Neural progenitor cell (in vitro differentiated cells): ENCODE results near the gene ANXA11. TPM values are rescaled to one million over a fixed set of nuclear protein-coding genes. Genes with fewer than 3 reads are reported as not detected.

Experiments used
- DNase-seq: peaks from one replicate; pipeline ENCODE4 v3.0.0-alpha.2; 2016; ENCODE audit warnings: low spot score
- H2AFZ ChIP-seq: fragments of 200-600 bp; sonication (generic); replicated peaks from 2 replicates; pipeline ENCODE4 v1.6.1; 2016; ENCODE audit warnings: antibody characterized with exemption
- H3F3A ChIP-seq: fragments of 200-600 bp; sonication (generic); 2 replicates; pipeline ENCODE4 v1.6.1; 2016; ENCODE audit warnings: antibody characterized with exemption, low read depth
- H3K27ac ChIP-seq: fragments of 200-600 bp; sonication (generic); 2 replicates; pipeline ENCODE4 v1.5.1; 2016; ENCODE audit warnings: mild to moderate bottlenecking
- H3K27me3 ChIP-seq: fragments of 200-600 bp; sonication (generic); 2 replicates; pipeline ENCODE4 v1.6.1; 2016; ENCODE audit warnings: mild to moderate bottlenecking, moderate library complexity
- H3K36me3 ChIP-seq: fragments of 200-600 bp; sonication (generic); 2 replicates; pipeline ENCODE4 v1.5.1; 2016
- H3K4me1 ChIP-seq: fragments of 200-600 bp; sonication (generic); 2 replicates; pipeline ENCODE4 v1.6.1; 2016; ENCODE audit warnings: mixed run types
- H3K4me2 ChIP-seq: fragments of 200-600 bp; sonication (generic); 2 replicates; pipeline ENCODE4 v1.6.1; 2016
- H3K4me3 ChIP-seq: fragments of 200-600 bp; sonication (generic); 2 replicates; pipeline ENCODE4 v1.5.1; 2016
- H3K79me2 ChIP-seq: fragments of 200-600 bp; sonication (generic); 2 replicates; pipeline ENCODE4 v1.6.1; 2016; ENCODE audit warnings: low read depth
- H3K9ac ChIP-seq: fragments of 200-600 bp; sonication (generic); 2 replicates; pipeline ENCODE4 v1.6.1; 2016
- H3K9me3 ChIP-seq: fragments of 200-600 bp; sonication (generic); 2 replicates; pipeline ENCODE4 v1.5.1; 2016; ENCODE audit warnings: low read depth
- H4K20me1 ChIP-seq: fragments of 200-600 bp; sonication (generic); 2 replicates; pipeline ENCODE4 v1.6.1; 2016; ENCODE audit warnings: low read depth
- H3K27ac Mint-ChIP-seq: 3 replicates; pipeline ENCODE4 v1.8.0; 2021; ENCODE audit warnings: mixed read lengths
- H3K27me3 Mint-ChIP-seq: 2 replicates; pipeline ENCODE4 v1.8.0; 2022; ENCODE audit warnings: low read depth, mild to moderate bottlenecking, inconsistent platforms, moderate library complexity, mixed read lengths; ENCODE audit not compliant: insufficient read depth
- H3K36me3 Mint-ChIP-seq: 3 replicates; pipeline ENCODE4 v1.8.0; 2021; ENCODE audit warnings: mixed read lengths
- H3K4me1 Mint-ChIP-seq: 3 replicates; pipeline ENCODE4 v1.8.0; 2021; ENCODE audit warnings: mixed read lengths
- H3K4me3 Mint-ChIP-seq: 3 replicates; pipeline ENCODE4 v1.8.0; 2021; ENCODE audit warnings: mild to moderate bottlenecking, moderate library complexity, mixed read lengths
- H3K9me3 Mint-ChIP-seq: 3 replicates; pipeline ENCODE4 v1.8.0; 2020; ENCODE audit warnings: mixed read lengths
- EZH2 ChIP-seq: fragments of 200-600 bp; sonication (generic); IDR thresholded peaks from 2 replicates; pipeline ENCODE4 v1.6.1; 2017; ENCODE audit warnings: antibody characterized with exemption, mild to moderate bottlenecking, moderate library complexity
- EZH2phosphoT487 ChIP-seq: fragments of 200-600 bp; sonication (generic); IDR thresholded peaks from 2 replicates; pipeline ENCODE4 v1.6.1; 2017; ENCODE audit warnings: antibody characterized with exemption
- total RNA-seq: library from RNA; depleted of rRNA; stranded (reverse); fragments of >200 nt; gene quantifications from 2 replicates; pipeline ENCODE4 v1.2.3, GENCODE V29; 2015; ENCODE audit warnings: low replicate concordance
- TF ChIP-seq, protein P1 (sequence below): fragments of 200-600 bp; sonication (generic); IDR thresholded peaks from 2 replicates; pipeline ENCODE4 v1.5.1; 2017; ENCODE audit warnings: antibody characterized with exemption, mild to moderate bottlenecking

Gene ANXA11
- total RNA-seq, 1 donor from 2014 or later, result 2.7 TPM

DNA sequence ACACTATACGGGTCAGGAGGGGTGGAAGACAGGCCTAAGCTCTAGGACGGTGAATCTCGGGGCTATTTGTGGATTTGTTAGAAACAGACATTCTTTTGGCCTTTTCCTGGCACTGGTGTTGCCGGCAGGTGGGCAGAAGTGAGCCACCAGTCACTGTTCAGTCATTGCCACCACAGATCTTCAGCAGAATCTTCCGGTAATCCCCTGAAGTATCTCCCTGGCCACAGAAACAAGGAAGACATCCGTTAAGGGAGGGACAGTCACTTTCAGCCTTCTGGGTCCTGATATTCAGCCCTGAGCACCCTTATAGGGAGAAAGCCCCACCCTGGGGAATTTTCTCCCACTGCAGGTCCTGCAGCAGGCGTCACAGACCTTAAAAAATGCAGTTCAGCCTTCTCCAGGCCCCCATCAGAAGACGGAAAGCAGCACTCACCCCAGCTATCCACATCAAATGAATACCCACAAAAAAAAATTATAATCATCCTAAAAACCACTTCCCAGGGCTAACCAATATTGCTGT lies 49.6 kb downstream of the ANXA11 start:
- peaks cover 20% of the 10 kb centered on the region for H3K4me1 Mint-ChIP-seq
- no peaks in the 10 kb centered on the region for H3K36me3 ChIP-seq
- H2AFZ ChIP-seq, result no peak overlapping the region
- H3K4me1 ChIP-seq, result no peaks in the 10 kb centered on the region
- H3K27ac Mint-ChIP-seq, result no peak overlapping the region
- no peak overlapping the region for H3K4me3 Mint-ChIP-seq
- no peaks in the 10 kb centered on the region for H3K9me3 ChIP-seq
- H3K27me3 Mint-ChIP-seq, result peaks cover 4% of the 10 kb centered on the region
- H3K79me2 ChIP-seq, result no peaks in the 10 kb centered on the region
- no peaks in the 10 kb centered on the region for H4K20me1 ChIP-seq
- H3K4me3 ChIP-seq, result no peak overlapping the region
- no peaks in the 10 kb centered on the region for H3K36me3 Mint-ChIP-seq
- H3K27me3 ChIP-seq, result no peaks in the 10 kb centered on the region
- no peak overlapping the region for H3K4me2 ChIP-seq
- no peaks in the 10 kb centered on the region for H3K9me3 Mint-ChIP-seq
- H3K9ac ChIP-seq, result no peak overlapping the region
- no peaks in the 10 kb centered on the region for H3F3A ChIP-seq
- H3K27ac ChIP-seq, result no peak overlapping the region
- TF ChIP-seq, protein P1, sequence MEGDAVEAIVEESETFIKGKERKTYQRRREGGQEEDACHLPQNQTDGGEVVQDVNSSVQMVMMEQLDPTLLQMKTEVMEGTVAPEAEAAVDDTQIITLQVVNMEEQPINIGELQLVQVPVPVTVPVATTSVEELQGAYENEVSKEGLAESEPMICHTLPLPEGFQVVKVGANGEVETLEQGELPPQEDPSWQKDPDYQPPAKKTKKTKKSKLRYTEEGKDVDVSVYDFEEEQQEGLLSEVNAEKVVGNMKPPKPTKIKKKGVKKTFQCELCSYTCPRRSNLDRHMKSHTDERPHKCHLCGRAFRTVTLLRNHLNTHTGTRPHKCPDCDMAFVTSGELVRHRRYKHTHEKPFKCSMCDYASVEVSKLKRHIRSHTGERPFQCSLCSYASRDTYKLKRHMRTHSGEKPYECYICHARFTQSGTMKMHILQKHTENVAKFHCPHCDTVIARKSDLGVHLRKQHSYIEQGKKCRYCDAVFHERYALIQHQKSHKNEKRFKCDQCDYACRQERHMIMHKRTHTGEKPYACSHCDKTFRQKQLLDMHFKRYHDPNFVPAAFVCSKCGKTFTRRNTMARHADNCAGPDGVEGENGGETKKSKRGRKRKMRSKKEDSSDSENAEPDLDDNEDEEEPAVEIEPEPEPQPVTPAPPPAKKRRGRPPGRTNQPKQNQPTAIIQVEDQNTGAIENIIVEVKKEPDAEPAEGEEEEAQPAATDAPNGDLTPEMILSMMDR, result no peak
- TF ChIP-seq EZH2 (no peak), EZH2phosphoT487 (no peak)
- no peak for DNase-seq

DNA sequence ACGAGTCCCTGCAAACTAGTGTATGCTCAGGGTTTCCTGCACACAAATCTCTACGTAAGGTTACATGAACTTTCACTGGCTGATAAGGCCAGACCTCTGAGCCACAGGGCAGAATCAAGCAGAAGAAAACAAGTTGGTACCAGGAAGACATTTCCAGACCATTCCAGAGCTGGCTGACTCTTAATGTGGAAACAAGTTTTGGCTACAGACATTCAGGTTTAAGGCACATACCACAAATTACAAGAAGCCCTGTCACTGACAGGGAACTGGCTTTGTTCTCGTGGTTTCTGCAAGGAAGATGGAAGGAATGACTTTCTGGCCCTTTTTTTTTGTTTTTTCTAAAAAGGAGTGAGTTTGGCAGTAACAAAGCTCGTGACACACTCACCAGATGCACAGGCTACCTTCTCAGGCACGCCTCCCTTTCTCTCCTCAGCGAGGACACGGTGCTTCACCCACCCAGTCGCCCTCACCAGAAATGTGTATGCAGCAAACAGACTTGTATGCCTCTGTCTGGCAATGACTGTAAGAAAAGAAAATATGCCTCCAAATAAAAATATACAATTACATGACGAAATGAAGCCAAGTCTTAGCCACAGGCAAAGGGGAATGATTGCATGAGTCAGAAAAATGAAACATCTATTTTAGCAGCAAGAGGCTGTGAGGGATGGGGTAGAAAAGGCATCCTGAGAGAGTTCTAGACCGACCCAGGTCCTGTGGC lies 50.2 kb downstream of the ANXA11 start:
- Mint-ChIP-seq H3K27ac (no peak overlapping the region), H3K27me3 (peaks cover 4% of the 10 kb centered on the region), H3K36me3 (no peaks in the 10 kb centered on the region), H3K4me3 (no peak overlapping the region), H3K4me1 (peaks cover 20% of the 10 kb centered on the region), H3K9me3 (peaks cover 2% of the 10 kb centered on the region)
- H3K27me3 ChIP-seq, result no peaks in the 10 kb centered on the region
- no peak overlapping the region for H3K4me2 ChIP-seq
- no peaks in the 10 kb centered on the region for H4K20me1 ChIP-seq
- H3K27ac ChIP-seq, result no peak overlapping the region
- H3K79me2 ChIP-seq, result no peaks in the 10 kb centered on the region
- no peak overlapping the region for H3K4me3 ChIP-seq
- no peak overlapping the region for H2AFZ ChIP-seq
- no peaks in the 10 kb centered on the region for H3K4me1 ChIP-seq
- no peak overlapping the region for H3K9ac ChIP-seq
- DNase-seq, result no peak
- H3K9me3 ChIP-seq, result no peaks in the 10 kb centered on the region
- H3K36me3 ChIP-seq, result no peaks in the 10 kb centered on the region
- no peaks in the 10 kb centered on the region for H3F3A ChIP-seq
- TF ChIP-seq EZH2, result no peak
- TF ChIP-seq EZH2phosphoT487, result no peak
- TF ChIP-seq, protein P1, result no peak

DNA sequence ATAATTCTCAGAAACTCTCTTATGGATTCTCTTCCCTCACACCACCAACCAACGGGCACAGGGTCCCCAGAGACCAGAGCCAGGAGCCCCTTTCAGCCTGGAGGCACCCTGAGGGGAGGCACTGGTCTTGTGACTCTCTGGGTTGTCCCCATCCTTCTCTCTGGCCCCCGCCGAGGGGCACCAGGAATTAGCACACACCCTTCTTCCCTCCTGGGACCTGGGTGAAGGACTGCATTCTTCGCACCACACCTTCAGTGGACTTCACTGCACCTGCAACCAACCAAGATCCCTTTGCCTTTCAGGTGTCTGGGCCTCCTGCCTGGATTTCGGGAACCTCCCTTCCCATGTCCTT lies 50.7 kb downstream of the ANXA11 start:
- no peak overlapping the region for H3K4me3 ChIP-seq
- Mint-ChIP-seq H3K36me3 (no peaks in the 10 kb centered on the region), H3K27me3 (peaks cover 2% of the 10 kb centered on the region), H3K27ac (no peak overlapping the region), H3K4me1 (peaks cover 18% of the 10 kb centered on the region), H3K4me3 (no peak overlapping the region), H3K9me3 (peaks cover 2% of the 10 kb centered on the region)
- H3K79me2 ChIP-seq, result no peaks in the 10 kb centered on the region
- no peaks in the 10 kb centered on the region for H3F3A ChIP-seq
- no peak overlapping the region for H3K4me2 ChIP-seq
- no peaks in the 10 kb centered on the region for H3K36me3 ChIP-seq
- no peaks in the 10 kb centered on the region for H4K20me1 ChIP-seq
- no peak overlapping the region for H3K9ac ChIP-seq
- no peaks in the 10 kb centered on the region for H3K9me3 ChIP-seq
- TF ChIP-seq EZH2 (no peak), EZH2phosphoT487 (no peak)
- TF ChIP-seq, protein P1, result no peak
- H3K27me3 ChIP-seq, result no peaks in the 10 kb centered on the region
- no peak for DNase-seq
- H2AFZ ChIP-seq, result no peak overlapping the region
- no peaks in the 10 kb centered on the region for H3K4me1 ChIP-seq
- no peak overlapping the region for H3K27ac ChIP-seq
